Measurements from ENCODE around the gene ZNF260.

DNA sequence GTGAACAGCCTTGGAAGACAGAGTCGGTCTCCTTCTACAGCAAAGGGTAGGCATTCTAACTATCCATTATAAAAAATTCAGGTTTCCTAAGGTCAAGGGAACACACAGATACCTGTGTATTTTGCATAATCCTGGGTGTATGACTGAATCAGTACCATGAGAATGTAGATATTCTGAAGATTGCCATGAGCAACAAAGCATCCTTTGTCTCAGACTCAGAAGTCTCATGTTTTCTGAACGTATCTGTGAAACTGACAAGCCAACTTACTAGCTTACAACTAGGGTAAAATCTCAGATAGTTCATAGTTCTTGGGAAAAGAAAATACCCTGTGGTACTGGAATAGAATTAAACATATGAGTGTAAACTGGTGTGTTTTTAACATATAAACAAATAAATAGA is 45.2 kb downstream of the ZNF260 start:
- TF ChIP-seq, protein P1, sequence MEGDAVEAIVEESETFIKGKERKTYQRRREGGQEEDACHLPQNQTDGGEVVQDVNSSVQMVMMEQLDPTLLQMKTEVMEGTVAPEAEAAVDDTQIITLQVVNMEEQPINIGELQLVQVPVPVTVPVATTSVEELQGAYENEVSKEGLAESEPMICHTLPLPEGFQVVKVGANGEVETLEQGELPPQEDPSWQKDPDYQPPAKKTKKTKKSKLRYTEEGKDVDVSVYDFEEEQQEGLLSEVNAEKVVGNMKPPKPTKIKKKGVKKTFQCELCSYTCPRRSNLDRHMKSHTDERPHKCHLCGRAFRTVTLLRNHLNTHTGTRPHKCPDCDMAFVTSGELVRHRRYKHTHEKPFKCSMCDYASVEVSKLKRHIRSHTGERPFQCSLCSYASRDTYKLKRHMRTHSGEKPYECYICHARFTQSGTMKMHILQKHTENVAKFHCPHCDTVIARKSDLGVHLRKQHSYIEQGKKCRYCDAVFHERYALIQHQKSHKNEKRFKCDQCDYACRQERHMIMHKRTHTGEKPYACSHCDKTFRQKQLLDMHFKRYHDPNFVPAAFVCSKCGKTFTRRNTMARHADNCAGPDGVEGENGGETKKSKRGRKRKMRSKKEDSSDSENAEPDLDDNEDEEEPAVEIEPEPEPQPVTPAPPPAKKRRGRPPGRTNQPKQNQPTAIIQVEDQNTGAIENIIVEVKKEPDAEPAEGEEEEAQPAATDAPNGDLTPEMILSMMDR (IDR thresholded peaks at IDR 0.05), result no peak
- TF ChIP-seq SIN3A (IDR thresholded peaks at IDR 0.05; ENCODE audit: borderline replicate concordance, insufficient read depth, low read depth, low read length) (no peak), TCF7L2 (IDR thresholded peaks at IDR 0.05; ENCODE audit: low read depth, low read length) (no peak)
- TF ChIP-seq, protein P2, sequence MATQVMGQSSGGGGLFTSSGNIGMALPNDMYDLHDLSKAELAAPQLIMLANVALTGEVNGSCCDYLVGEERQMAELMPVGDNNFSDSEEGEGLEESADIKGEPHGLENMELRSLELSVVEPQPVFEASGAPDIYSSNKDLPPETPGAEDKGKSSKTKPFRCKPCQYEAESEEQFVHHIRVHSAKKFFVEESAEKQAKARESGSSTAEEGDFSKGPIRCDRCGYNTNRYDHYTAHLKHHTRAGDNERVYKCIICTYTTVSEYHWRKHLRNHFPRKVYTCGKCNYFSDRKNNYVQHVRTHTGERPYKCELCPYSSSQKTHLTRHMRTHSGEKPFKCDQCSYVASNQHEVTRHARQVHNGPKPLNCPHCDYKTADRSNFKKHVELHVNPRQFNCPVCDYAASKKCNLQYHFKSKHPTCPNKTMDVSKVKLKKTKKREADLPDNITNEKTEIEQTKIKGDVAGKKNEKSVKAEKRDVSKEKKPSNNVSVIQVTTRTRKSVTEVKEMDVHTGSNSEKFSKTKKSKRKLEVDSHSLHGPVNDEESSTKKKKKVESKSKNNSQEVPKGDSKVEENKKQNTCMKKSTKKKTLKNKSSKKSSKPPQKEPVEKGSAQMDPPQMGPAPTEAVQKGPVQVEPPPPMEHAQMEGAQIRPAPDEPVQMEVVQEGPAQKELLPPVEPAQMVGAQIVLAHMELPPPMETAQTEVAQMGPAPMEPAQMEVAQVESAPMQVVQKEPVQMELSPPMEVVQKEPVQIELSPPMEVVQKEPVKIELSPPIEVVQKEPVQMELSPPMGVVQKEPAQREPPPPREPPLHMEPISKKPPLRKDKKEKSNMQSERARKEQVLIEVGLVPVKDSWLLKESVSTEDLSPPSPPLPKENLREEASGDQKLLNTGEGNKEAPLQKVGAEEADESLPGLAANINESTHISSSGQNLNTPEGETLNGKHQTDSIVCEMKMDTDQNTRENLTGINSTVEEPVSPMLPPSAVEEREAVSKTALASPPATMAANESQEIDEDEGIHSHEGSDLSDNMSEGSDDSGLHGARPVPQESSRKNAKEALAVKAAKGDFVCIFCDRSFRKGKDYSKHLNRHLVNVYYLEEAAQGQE (IDR thresholded peaks at IDR 0.05; ENCODE audit: insufficient read depth in 1 of 2, low read depth in 2 of 2, low read length in 1 of 2), result no peak
